Right lobe of liver (tissue), 6 donors: ENCODE data around the gene DDX52. TPM values are rescaled to one million over a fixed set of nuclear protein-coding genes. Genes with fewer than 3 reads are reported as not detected.
A peak's percentile ranks its signal among the peaks of the same experiment; 100 is the strongest.

Source experiments
- ATAC-seq, 4 donors: fragments of 200-7000 bp; cut with Tn5 transposase; one replicate each; pipeline ENCODE4 v1.9.1; 2020; ENCODE audit warnings: mild to moderate bottlenecking in 4 of 4, moderate library complexity in 4 of 4
- DNase-seq, 3 donors: peaks; one replicate each; pipeline ENCODE4 v3.0.0-alpha.2; 2020
- H3K27ac ChIP-seq, 3 donors: fragments of 200-600 bp; one replicate each; pipeline ENCODE4 v1.8.0; 2022
- H3K27me3 ChIP-seq, 2 donors: fragments of 200-600 bp; one replicate each; pipeline ENCODE4 v1.8.0; 2022
- H3K36me3 ChIP-seq, 4 donors: fragments of 200-600 bp; sonication (generic) in 1 of 4; one replicate each; pipeline versions ENCODE4 v1.5.1 to v1.8.0; 2017 to 2022; ENCODE audit warnings: control low read depth in 1 of 4
- H3K4me1 ChIP-seq, 4 donors: fragments of 200-600 bp; sonication (generic) in 1 of 4; one replicate each; pipeline versions ENCODE4 v1.5.1 to v1.8.0; 2017 to 2022; ENCODE audit warnings: control low read depth in 1 of 4
- H3K4me3 ChIP-seq, 3 donors: fragments of 200-600 bp; one replicate each; pipeline ENCODE4 v1.8.0; 2022
- H3K9me3 ChIP-seq, 4 donors: fragments of 200-600 bp; sonication (generic) in 1 of 4; one replicate each; pipeline versions ENCODE4 v1.5.1 to v1.8.0; 2017 to 2022; ENCODE audit warnings: control low read depth in 1 of 4
- CTCF ChIP-seq, 4 donors: fragments of 200-600 bp in 3 of 4; fragments of 450-650 bp in 1 of 4; IDR thresholded peaks; one replicate each; pipeline versions ENCODE4 v1.5.1 to v1.8.0; 2016 to 2022; ENCODE audit warnings: antibody characterized with exemption in 4 of 4, mild to moderate bottlenecking in 2 of 4
- POLR2A ChIP-seq: fragments of 450-650 bp; IDR thresholded peaks from one replicate; pipeline ENCODE4 v1.6.1; 2017; ENCODE audit warnings: antibody characterized with exemption, mild to moderate bottlenecking
- WGBS: methylation state at CpG from one replicate; pipeline ENCODE4 v1.1.6; 2018; ENCODE audit warnings: low coverage, low lambda C conversion rate; ENCODE audit not compliant: insufficient coverage; ENCODE audit errors: missing lambda C conversion rate; 5-methylcytosine and 5-hydroxymethylcytosine counted together
- intact Hi-C, 2 donors: fragments of 100-400 bp; cut with DNase I; formaldehyde crosslinking; loops; one replicate each; pipeline versions ENCODE4 v1.11.2 to v1.14.1; 2022
- total RNA-seq, 6 experiments: library from RNA; depleted of rRNA in 2 of 6; stranded (reverse); fragments of >200 nt in 2 of 6; fragmentation: NEBNext Ultra II Directional in 3 of 6; extraction: Animal tissue kit (Norgen Biotek cat#: 25700) in 3 of 6; gene quantifications; one replicate each; pipeline versions ENCODE4 v1.1.0 to v1.2.4, GENCODE V29; 2016 to 2023
- donor health status: DM: no; HTN: yes; CAD: no.
- donor health status: DM: no; HTN: no; CAD: no.
- donor health status: DM: no; HTN: no; CAD: no.
- donor health status: DM: no; HTN: yes; CAD: no.
- donor health status: DM: no; HTN: yes; CAD: no.

DDX52 gene
- total RNA-seq, 6 experiments from 2014 or later = 11.8 to 14.4 (median 13.1) TPM

GRCh38 chr17:37650419-37651003 lies 7.3 kb upstream of the DDX52 start:
- no peak overlapping the region for H3K4me3 ChIP-seq
- H3K27me3 ChIP-seq = no peaks in the 10 kb centered on the region
- no peaks in the 10 kb centered on the region for H3K36me3 ChIP-seq
- no peaks in the 10 kb centered on the region for H3K4me1 ChIP-seq
- peak in 1 of 3 donors; percentile 52 for DNase-seq
- peak; percentile 89 to 92 (median 92) for ATAC-seq
- H3K27ac ChIP-seq = no peak overlapping the region
- H3K9me3 ChIP-seq = no peaks in the 10 kb centered on the region
- intact Hi-C loops = loop anchor here in 1 of 2 donors (10.0 kb wide), 1 partner anchor 124 kb away; no protein-coding TSS in a partner anchor
- TF ChIP-seq POLR2A = no peak
- TF ChIP-seq CTCF (IDR thresholded peaks at IDR 0.05) = peak; percentile 46 to 62 (median 53)
- WGBS = 15% methylated on average over 6 of the region's 6 CpGs

- no peaks in the 10 kb centered on the region for H3K27me3 ChIP-seq
- TF ChIP-seq POLR2A (no peak), CTCF (IDR thresholded peaks at IDR 0.05) (no peak)
- ATAC-seq = peak in 2 of 4 donors; percentile 24 to 40
- DNase-seq = no peak
- H3K36me3 ChIP-seq = no peaks in the 10 kb centered on the region
- no peaks in the 10 kb centered on the region for H3K9me3 ChIP-seq
- no peak overlapping the region for H3K27ac ChIP-seq
- intact Hi-C loops = no loop called here
- no peak overlapping the region for H3K4me3 ChIP-seq
- WGBS = 15% methylated on average over 2 of the region's 2 CpGs
- H3K4me1 ChIP-seq = peaks cover 0 to 4% (median 2%) of the 10 kb centered on the region in 4 donors
Measured at GRCh38 chr17:37648555-37648954, 5.3 kb upstream of the DDX52 start.

GRCh38 chr17:37647856-37648255 lies 4.6 kb upstream of the DDX52 start:
- H3K9me3 ChIP-seq = no peaks in the 10 kb centered on the region
- H3K4me1 ChIP-seq = peaks cover 0 to 4% (median 2%) of the 10 kb centered on the region in 4 donors
- ATAC-seq = no peak
- H3K27me3 ChIP-seq = no peaks in the 10 kb centered on the region
- 72% methylated on average over 1 of the region's 1 CpG for WGBS
- no peak overlapping the region for H3K27ac ChIP-seq
- H3K4me3 ChIP-seq = no peak overlapping the region
- H3K36me3 ChIP-seq = no peaks in the 10 kb centered on the region
- DNase-seq = no peak
- TF ChIP-seq POLR2A = no peak
- no peak for TF ChIP-seq CTCF (IDR thresholded peaks at IDR 0.05)
- intact Hi-C loops = no loop called here

GRCh38 chr17:37643869-37644268 lies 623 bp upstream of the DDX52 start:
- TF ChIP-seq POLR2A = no peak
- TF ChIP-seq CTCF (IDR thresholded peaks at IDR 0.05) = no peak
- H3K36me3 ChIP-seq = peaks cover 0 to 19% (median 0%) of the 10 kb centered on the region in 4 donors
- ATAC-seq (no peak), DNase-seq (no peak)
- H3K4me1 ChIP-seq = peaks cover 0 to 15% (median 7%) of the 10 kb centered on the region in 4 donors
- no peaks in the 10 kb centered on the region for H3K9me3 ChIP-seq
- H3K27me3 ChIP-seq = no peaks in the 10 kb centered on the region
- H3K27ac ChIP-seq = peak overlapping the region in 1 of 3 donors; percentile 75
- intact Hi-C loops = no loop called here
- H3K4me3 ChIP-seq = peak overlapping the region in 1 of 3 donors; percentile 82
- 0% methylated on average over 3 of the region's 3 CpGs for WGBS
